T-helper 2 cell treated with Interferon-gamma antibody and Interleukin-4, amounts not matched to agents 100 ng/mL and 5 ng/mL, for 36 hours (primary cell): Measurements from ENCODE around the gene ZNF580. TPM values are rescaled to one million over a fixed set of nuclear protein-coding genes. Genes with fewer than 3 reads are reported as not detected.

Source experiments
- intact Hi-C: fragments of 100-400 bp; cut with micrococcal nuclease; formaldehyde crosslinking; loops from one replicate; pipeline ENCODE4 v1.15.1; 2023
- total RNA-seq: library from RNA; stranded (reverse); gene quantifications from 2 replicates; pipeline ENCODE4 v1.2.3, GENCODE V29; 2022

The ZNF580 gene
- total RNA-seq, 1 donor from 2014 or later = 30.8 TPM

- intact Hi-C loops = loop anchor here (5.0 kb wide), 1 partner anchor 1182 kb away; the partner anchor contains the start of gene LENG9
These were observed 3.5 kb downstream of the ZNF580 start for GRCh38 chr19:55644191-55644833.

DNA sequence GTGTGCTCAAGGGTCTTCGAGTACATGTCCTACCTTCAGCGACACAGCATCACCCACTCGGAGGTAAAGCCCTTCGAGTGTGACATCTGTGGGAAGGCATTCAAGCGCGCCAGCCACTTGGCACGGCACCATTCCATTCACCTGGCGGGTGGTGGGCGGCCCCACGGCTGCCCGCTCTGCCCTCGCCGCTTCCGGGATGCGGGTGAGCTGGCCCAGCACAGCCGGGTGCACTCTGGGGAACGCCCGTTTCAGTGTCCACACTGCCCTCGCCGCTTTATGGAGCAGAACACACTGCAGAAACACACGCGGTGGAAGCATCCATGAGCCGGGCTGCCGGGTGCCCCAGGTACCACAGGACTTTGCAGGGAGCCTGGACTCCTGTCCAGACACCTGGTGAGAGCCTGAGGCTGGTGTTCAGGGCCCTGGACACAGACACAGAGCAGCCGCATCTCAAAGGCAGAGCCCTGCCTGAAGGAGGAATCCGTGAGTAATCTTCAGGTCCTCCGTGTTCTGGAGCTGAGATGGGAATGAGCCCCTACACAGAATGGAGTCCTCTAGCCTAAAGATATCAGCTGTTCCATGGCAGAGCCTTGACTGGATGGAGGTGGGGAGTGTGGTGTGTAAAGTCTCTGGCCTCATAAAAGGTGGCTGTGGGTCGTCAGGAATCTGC is 4.2 kb downstream of the ZNF580 start:
- intact Hi-C loops = loop anchor here (5.0 kb wide), 1 partner anchor 1183 kb away; the partner anchor contains the start of gene LENG9

DNA sequence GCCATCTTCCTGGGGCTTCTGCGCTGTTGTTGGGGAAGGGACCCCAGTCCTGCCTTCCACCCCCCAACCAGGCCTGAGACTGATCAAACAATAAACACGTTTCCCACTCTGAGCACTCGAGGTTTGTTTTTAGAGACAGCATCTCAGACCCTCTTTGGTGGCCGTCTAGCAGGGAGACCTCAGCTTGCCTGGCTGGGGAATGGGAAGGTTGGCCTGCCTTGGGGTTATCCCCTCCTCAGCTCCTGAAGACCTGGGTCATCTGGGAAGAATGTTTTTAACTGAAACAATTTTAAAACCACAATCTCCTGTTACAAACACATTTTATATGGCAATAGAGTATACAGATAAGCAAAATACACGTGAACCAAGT is 4.7 kb downstream of the ZNF580 start:
- intact Hi-C loops = no loop called here

GRCh38 chr19:55646889-55647731 is 6.3 kb downstream of the ZNF580 start:
- intact Hi-C loops = no loop called here

DNA sequence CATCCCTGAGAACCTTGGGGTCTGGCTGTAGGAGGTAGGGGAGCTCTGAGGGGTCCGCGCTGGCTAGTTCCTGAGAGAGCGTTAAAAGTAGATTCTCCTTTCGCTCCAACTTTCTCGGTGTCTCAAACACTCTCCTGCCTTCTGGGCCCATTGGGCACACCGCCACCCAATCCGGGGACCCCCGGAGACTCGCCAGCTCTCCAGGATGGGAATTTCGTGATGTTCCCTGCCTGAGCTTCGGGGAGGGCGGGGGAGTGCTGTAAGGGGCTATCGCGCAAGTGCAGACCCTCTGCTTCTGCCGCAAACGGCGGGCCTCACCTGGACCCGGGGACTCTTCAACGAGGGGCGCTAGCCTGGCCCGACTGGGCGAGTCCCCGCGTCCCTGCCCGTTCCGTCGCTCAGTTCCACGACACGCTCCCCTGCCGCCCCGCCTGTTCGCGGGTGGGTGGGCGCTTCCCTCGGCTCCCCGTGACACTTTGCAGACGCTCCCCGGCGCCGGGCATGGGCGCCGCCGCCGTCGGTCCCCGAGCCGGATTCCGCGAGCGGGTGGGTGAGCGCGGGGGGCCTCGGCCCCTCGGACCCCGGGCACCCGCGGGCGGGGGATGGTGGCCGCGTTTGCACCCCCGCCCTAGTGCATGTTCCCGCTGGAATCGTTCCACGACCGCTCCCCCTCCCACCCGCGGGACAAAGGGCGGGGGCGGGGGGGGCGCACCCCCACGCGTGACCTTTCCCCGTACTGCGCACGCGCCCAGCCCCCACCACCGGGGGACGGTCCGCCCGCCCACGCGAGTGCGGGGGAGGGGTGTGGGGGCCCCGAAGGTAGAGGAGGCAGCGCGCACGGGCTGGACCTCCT is 7.2 kb downstream of the ZNF580 start, which contains the start of gene CCDC106:
Gene CCDC106 (plus strand): TSS at position 481 of the 853 bp plus-strand sequence. CDS start 835 bp downstream, outside the sequence.
- intact Hi-C loops = no loop called here

GRCh38 chr19:55648585-55649267 is 7.9 kb downstream of the ZNF580 start:
- intact Hi-C loops = no loop called here

DNA sequence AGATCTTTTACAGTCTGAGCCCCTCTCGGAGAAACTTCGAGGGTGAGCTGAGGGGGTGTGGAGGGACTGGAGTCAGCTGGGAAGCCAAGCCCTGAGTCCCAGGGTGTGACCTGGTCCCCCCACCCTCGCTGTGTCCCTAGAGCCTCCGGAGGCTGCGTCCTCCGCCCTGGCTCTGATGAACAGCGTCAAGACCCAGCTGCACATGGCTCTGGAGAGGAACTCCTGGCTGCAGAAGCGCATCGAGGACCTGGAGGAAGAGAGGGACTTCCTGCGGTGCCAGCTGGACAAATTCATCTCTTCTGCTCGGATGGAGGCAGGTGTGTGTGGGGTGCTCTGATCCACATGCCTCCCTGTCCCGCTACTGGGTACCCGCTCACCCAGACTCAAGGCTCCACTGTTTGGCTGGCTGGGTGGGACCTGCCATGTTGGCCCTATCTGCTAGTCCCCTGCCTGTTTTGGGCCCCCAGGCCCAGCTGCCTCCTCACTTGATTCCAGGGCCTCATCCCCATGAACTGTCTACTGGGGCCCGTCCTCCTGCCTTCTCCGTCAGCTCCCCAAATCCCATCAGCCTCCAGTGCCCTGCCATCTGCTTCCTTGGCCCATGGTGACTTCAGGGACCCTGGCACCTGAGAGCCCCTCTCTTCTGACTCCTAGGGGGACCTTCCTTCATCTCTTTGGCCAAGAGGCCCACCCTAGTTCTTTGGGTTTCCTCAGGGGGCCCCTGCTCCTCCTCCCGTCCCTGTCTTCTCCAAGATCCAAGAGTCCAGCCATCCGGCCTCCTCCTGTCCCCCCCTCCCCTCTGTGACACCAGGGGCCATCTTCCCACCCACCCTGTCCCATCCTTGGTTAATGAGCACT is 8.7 kb downstream of the ZNF580 start:
- intact Hi-C loops = loop anchor here (5.0 to 10.0 kb wide), 2 partner anchors 665 to 1782 kb away; partner anchors contain the start of genes MYADM and ZSCAN5A

- intact Hi-C loops = loop anchor here (5.0 to 10.0 kb wide), 2 partner anchors 665 to 1783 kb away; partner anchors contain the start of genes MYADM and ZSCAN5A
These were observed 9.3 kb downstream of the ZNF580 start for GRCh38 chr19:55650126-55650557.

GRCh38 chr19:55650602-55651230 is 9.9 kb downstream of the ZNF580 start:
- intact Hi-C loops = loop anchor here (5.0 to 10.0 kb wide), 2 partner anchors 664 to 1783 kb away; partner anchors contain the start of genes MYADM and ZSCAN5A

DNA sequence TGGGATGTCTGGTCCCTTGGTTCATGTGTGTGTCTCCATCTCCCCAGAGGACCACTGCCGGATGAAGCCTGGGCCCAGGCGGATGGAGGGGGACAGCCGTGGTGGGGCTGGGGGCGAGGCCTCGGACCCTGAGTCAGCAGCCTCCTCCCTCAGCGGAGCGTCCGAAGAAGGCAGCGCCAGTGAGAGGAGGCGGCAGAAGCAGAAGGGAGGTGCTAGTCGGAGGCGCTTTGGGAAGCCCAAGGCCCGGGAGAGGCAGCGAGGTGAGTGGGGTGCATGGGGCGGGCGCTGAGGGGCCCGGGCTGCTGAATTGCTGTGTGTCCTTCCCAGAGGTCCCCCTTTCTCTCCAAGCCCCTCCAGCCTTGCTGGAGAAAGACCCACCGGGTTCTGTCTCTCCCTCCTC is 10.4 kb downstream of the ZNF580 start:
- intact Hi-C loops = loop anchor here (5.0 to 10.0 kb wide), 2 partner anchors 664 to 1784 kb away; partner anchors contain the start of genes MYADM and ZSCAN5A

- intact Hi-C loops = loop anchor here (1.0 to 10.0 kb wide), 3 partner anchors 267 to 1785 kb away; partner anchors contain the start of genes MYADM, RPL28 and ZSCAN5A
These were observed 11.7 kb downstream of the ZNF580 start for GRCh38 chr19:55652311-55653128.

DNA sequence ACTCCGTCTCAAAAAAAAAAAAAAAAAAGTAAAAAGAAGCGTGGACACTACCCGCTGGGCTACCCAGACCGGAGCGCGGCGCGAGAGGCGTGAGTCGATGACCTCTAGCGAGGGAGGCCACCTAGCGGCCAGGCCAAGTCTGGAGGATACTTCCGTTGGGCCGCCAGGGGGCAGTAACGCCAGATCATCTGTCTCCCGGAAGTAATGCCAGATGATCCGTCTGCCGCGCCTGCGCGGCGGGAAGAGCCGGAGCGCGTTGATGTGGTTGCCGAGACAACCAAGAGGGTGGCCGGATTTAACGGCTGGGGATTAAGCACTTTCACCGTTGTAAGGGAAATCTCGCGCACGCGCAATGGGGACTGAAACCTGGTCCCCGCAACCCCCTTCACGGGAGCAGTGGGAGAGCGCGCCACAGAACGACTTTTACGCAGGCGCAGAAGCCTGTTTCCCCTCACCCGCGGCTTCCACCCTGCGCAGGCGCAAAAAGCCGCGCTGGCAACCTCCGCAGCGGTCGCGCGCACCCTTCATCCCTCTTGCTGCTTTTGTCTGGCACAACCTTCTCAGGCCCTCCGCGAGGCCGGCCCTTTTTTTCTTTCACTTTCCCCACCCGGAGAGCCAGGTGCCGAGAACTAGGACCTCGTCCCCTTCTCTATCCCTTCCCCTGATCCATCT is 13.0 kb downstream of the ZNF580 start:
- intact Hi-C loops = loop anchor here (1.0 to 10.0 kb wide), 11 partner anchors 10 to 1786 kb away; partner anchors contain the start of genes FIZ1, MYADM, PPP6R1 and RPL28

- intact Hi-C loops = loop anchor here (1.0 to 10.0 kb wide), 10 partner anchors 11 to 1787 kb away; partner anchors contain the start of genes FIZ1, MYADM, PPP6R1 and ZNF444
These were observed 13.6 kb downstream of the ZNF580 start for GRCh38 chr19:55654323-55654867.

DNA sequence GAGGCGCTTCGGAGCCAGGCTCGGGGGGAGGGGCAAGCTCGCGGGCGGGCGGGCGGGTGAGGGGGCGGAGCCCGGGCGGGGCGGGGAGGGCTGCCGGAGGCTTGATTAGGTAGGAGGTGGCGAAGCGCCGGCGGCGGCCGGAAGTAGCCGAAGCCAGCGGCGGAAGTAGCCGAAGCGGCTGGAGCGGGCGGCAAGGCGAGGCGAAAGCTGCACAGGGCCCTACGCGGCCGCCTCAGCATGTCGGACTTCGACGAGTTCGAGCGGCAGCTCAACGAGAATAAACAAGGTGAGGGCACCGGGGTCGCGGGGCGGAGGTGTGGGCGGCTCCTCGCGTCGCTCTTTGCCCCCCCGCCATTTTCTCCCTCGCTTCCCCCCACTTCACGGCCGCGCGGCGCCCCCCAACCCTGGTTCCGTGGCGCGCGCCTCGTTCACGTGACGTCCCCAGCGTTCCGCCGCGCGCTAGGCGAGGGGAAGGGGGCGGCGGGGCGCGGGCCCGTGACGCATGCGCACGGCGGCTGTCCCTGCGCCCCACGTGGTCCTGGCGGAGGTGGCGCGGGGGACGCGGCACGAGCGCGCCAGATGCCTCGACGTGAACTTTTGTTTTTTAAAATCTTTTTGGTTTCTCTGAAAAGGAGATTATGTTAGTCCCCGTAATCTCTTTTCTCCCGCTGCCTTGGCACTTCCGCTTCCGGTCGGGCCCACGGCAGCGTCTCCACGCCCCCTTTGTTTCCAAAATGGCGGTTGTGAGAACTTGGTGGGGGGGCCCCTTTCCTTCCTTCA is 14.3 kb downstream of the ZNF580 start, which contains the start of gene U2AF2:
Gene U2AF2 (plus strand): TSS at position 168 of the 780 bp plus-strand sequence. CDS start 70 bp downstream, at position 238.
- intact Hi-C loops = loop anchor here (1.0 to 10.0 kb wide), 11 partner anchors 12 to 1788 kb away; partner anchors contain the start of genes EPN1, FIZ1, MYADM and PPP6R1

GRCh38 chr19:55655648-55656040 is 14.8 kb downstream of the ZNF580 start:
- intact Hi-C loops = loop anchor here (1.0 to 10.0 kb wide), 3 partner anchors 20 to 659 kb away; partner anchors contain the start of genes EPN1 and ZSCAN5A
